Hippocampal formation (tissue), 2 donors: ENCODE results near the gene SGO1.
A peak's percentile ranks its signal among the peaks of the same experiment; 100 is the strongest.
"Not testable (repeated sequence)": the region's sequence is repeated elsewhere in the genome, so short reads cannot be mapped to it uniquely, and the experiment has no call there.

Experiments
- DNase-seq, 2 donors: peaks; one replicate each; lab custom pipeline; 2025; lab: John Stamatoyannopoulos, UW

SGO1 gene

GRCh38 chr3:20185679-20186599 is at the start of gene SGO1:
SGO1 (minus strand) TSS chr3:20186206; CDS start chr3:20184027, 2,179 bp downstream.
- peak; percentile 95 to 96 for DNase-seq

- DNase-seq = no peak
Measured at GRCh38 chr3:20235796-20236195, 49.8 kb upstream of the SGO1 start.

- DNase-seq = no peak
Measured at GRCh38 chr3:20232906-20233780, 47.1 kb upstream of the SGO1 start.

DNA sequence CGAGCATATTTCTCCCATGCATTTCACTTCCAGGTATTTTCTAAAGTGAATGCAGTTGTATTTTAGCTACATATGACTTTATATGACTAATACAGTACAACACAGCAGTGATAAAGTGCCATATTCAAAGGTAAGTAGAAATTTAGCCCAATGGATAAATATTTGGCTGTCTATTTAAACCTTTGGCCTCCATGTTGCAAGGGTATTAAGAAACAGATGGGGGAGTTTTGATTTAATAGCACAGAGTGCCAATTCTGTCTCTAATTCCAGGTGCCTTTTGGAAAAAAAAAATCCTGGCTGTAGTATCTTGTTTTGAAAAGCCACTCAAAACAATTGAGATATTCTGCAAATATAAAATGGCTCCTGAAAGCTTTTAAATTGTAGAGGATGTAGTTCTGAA is 44.9 kb upstream of the SGO1 start:
- no peak for DNase-seq

DNA sequence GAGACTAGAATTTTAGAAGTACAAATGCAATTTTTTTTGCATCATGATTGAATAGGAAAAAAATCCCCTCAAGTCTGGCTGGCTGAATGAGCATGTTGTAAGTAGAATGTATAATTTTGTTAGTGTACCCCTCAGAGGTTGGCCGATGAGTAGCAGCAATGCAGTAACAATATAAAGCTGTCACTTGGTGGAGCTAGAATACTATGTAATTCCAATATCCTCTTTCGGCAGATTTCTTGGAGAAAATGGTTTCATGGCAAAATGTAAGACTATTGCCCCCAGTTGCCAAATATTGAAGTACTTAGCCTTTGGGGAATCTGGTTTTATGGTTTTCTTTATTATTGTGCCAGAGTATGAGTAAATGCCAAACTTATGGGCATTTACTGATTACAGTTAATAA is 39.8 kb upstream of the SGO1 start:
- DNase-seq = peak in 1 of 2 donors; percentile 69

DNA sequence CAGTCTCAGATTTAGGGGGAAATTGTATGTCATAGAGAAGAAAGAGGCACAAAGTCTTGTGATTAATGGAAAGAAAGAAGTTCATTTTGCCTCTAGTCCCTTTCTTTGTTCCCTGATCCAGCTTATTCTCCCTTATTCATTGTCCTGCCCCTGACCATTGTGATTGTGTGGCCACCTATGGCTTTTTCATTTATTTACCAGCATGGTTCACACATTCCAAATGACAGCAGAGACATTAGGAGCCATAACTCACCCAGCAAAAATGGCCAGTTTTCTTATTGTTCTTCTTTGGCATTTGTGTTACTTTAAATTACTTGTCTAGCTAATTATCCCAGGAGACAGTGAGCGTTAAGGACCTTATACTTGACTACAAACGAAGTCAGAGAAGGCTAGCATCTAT is 36.3 kb upstream of the SGO1 start:
- DNase-seq = no peak

GRCh38 chr3:20218215-20218614 is 32.2 kb upstream of the SGO1 start:
- no peak for DNase-seq

DNA sequence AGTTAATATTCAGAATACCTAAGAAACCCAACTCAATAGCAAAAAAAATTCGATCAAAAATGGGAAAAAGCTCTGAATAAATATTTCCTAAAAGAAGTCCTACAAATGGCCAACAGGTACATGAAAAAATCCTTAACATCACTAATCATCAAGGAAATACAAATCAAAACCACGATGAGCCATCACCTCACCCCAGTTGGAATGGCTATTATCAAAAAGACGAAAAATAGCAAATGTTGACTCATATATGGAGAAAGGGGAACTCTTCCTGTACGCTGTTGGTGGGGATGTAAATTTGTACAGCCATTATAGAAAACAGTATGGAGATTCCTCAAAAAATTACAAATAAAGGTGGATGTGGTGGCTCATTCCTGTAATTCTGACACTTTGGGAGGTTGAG is 29.6 kb upstream of the SGO1 start:
- no peak for DNase-seq

- not testable (repeated sequence) for DNase-seq
Measured at GRCh38 chr3:20213491-20213890, 27.5 kb upstream of the SGO1 start.

GRCh38 chr3:20207945-20208344 is 21.9 kb upstream of the SGO1 start:
- DNase-seq = not testable (repeated sequence)

- DNase-seq = not testable (repeated sequence)
Measured at GRCh38 chr3:20205898-20206297, 19.9 kb upstream of the SGO1 start.

GRCh38 chr3:20201143-20201542 is 15.1 kb upstream of the SGO1 start:
- no peak for DNase-seq

DNA sequence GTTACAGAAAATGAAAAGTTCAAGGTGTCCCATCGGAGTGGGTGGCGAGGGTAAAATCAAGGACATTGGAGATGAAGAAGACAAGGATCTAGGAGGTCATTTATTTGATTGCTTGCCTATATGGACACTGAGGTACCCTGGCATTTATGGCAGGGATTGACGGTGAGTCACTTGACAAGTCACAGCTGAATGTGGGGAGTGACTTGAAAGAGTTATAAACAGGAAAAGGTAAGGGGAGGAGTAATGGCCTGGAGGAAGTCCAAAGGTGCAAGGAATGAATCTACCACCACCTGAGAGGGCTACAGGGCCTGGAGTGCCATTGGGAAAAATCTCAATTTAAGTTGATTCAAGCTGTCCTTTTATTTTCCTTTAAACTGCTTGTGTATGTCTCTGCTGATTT is 11.8 kb upstream of the SGO1 start:
- no peak for DNase-seq

DNA sequence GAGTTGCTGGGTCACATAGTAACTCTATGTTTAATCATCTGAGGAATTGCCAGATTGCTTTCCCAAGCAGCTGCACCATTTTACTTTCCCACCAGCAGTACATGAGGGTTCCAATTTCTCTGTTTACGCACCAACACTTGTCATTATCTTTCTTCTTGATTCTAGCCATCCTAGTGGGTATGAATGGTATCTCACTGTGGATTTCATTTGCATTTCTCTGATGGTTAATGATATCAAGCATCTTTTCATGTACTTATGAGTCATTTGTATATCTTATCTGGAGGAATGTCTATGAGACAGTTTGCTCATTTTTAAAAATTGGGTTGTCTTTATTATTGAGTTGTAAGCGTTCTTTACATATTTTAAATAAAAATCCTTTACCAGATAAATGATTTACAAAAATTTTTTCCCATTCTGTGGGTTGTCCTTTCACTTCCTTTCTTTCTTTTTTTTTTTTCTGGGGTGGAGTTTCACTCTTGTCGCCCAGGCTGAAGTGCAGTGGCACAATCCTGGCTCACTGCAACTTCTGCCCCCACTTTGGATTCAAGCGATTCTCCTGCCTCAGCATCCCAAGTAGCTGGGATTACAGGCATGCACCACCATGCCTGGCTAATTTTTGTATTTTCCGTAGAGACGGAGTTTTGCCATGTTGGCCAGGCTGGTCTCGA is 8.9 kb upstream of the SGO1 start:
- no peak for DNase-seq

DNA sequence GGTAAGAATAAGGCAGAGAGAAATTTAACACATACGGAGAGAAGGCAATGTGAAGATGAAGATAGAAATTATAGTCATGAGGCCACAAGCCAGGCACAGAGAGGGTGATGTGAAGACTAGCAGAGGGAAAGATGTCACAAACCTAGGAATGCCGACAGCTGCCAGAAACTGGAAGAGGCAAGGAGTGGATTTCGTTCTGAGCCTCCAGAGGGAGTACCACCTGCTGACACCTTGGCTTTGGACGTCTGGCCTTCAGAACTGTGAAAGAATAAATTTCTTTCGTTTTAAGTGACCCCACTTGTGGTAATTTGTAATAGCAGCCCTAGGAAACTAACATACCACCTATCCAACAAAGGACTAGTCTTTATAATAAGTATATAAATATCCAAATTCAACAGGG is 5.0 kb upstream of the SGO1 start:
- no peak for DNase-seq

DNA sequence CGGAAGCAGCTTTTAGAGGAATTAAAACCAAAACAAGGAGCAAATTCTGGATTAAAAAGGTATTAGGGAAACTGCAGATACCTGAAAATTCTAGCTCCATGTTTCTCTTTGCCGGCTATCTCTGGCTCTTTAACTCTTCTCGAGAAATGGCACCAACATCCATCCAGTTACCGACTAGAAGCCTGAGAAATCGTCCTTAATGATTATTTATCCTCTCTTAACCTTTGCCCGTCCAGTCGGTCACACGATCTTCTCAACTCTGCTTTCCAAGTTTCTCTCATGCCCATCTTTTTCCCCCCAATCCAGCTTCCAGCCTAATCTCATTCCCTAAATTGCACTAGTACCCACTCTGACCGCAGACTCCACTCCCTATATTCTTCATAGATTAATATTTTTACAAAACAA is 596 bp upstream of the SGO1 start:
- peak in 1 of 2 donors; percentile 10 for DNase-seq

GRCh38 chr3:20185331-20185678 is 701 bp downstream of the SGO1 start:
- no peak for DNase-seq

DNA sequence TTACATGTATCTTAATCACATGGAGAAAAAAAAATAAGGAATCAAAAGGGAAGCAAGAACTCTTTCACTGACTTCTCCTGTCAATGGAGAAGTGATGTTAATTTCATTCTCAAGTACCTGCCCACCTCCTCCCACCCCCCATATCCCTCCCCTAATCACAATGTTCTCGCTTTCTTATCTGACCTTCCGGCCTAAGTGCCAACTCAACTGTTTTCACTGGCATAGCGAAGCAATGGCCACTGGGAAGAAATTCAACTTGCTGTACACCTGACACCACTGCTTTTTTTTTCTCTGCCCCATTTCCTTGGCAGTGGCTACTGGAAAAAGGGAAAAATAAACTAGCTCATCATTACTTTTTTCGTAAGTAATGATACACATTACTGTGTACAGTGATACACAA is 3.8 kb downstream of the SGO1 start:
- DNase-seq = no peak

- no peak for DNase-seq
Measured at GRCh38 chr3:20181276-20181675, 4.7 kb downstream of the SGO1 start.

GRCh38 chr3:20173844-20174410 is 12.1 kb downstream of the SGO1 start:
- no peak for DNase-seq

DNA sequence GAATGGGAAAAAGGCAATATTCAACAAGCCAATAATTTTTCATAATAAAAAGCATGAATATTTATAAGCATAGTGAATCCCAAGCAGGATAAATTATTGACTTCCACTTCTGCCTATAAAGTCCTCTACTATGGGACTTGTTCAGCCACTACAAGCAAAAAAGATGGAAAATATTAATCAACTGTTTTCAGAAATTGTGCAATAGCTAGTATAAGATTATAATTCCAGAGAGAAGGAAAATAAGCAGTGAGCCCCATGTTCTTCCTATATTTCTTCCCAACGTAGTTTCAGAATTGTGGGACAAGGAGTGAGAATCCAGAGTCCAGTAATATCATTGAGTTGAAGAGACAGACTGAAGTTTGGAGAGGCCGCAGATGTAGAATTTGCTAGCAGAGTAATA is 24.3 kb downstream of the SGO1 start:
- no peak for DNase-seq

DNA sequence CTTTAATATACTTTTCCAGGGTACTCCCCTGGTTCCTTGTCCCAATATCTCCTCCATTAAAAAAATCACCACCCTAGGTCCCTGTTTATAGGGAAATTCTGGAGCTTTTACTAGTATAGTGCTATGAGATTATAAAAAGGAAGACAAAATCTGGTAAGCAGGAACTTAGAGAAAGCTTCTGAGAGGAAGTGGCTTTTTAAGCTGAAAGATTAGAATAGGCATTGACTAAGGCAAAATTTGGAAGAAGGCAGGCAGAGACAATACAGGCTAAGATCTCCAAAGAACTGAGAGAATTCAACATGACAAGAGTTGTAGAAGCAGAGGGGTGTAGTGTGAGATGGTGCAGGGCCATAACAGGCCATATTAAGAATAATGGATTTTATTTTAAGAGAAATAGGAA is 25.8 kb downstream of the SGO1 start:
- no peak for DNase-seq
